ENCODE data around the gene PTGS1.

DNA sequence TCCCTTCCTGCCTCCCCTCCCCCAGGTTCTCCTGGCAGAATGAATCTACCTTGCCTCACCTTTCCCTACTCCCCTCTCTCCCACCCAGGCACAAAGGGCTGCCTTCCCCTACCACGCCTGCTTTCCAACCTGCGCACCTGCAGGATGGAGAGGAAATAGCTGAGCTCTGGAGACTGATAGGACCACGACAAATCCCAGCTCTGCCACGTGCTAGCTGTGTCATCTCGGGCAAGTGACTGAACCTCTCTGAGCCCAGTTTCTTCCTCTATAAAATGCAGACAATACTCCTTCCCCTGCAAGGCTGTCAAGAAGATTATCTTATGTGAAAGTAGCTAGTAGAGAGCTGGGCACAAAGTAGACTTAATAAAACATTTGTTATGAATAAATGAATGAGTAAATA, 31.2 kb upstream of the PTGS1 start:
- TF ChIP-seq, protein P1, sequence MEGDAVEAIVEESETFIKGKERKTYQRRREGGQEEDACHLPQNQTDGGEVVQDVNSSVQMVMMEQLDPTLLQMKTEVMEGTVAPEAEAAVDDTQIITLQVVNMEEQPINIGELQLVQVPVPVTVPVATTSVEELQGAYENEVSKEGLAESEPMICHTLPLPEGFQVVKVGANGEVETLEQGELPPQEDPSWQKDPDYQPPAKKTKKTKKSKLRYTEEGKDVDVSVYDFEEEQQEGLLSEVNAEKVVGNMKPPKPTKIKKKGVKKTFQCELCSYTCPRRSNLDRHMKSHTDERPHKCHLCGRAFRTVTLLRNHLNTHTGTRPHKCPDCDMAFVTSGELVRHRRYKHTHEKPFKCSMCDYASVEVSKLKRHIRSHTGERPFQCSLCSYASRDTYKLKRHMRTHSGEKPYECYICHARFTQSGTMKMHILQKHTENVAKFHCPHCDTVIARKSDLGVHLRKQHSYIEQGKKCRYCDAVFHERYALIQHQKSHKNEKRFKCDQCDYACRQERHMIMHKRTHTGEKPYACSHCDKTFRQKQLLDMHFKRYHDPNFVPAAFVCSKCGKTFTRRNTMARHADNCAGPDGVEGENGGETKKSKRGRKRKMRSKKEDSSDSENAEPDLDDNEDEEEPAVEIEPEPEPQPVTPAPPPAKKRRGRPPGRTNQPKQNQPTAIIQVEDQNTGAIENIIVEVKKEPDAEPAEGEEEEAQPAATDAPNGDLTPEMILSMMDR (IDR thresholded peaks at IDR 0.05; ENCODE audit: insufficient read depth, low read length, poor library complexity, severe bottlenecking), result no peak
- no peak for TF ChIP-seq EZH2phosphoT487 (conservative IDR thresholded peaks at IDR 0.05; ENCODE audit: low read length)

Measured in SU-DHL-6 (cell line).